AG10803 (cell line): ENCODE results near the gene SH3BP2.

Experiments
- DNase-seq: peaks from one replicate; pipeline ENCODE4 v3.0.0; 2010; ENCODE audit warnings: low read depth
- H3K4me3 ChIP-seq: 2 replicates; pipeline ENCODE4 v1.5.1; 2011; ENCODE audit warnings: mild to moderate bottlenecking, low read length, control low read depth
- CTCF ChIP-seq: conservative IDR thresholded peaks from 2 replicates; pipeline ENCODE4 v1.5.1; 2011; ENCODE audit warnings: mild to moderate bottlenecking, low read length, control low read depth, inconsistent platforms

The SH3BP2 gene

GRCh38 chr4:2819244-2820215 lies 26.6 kb downstream of the SH3BP2 start:
- no peak overlapping the region for H3K4me3 ChIP-seq
- DNase-seq = no peak
- no peak for TF ChIP-seq CTCF

- H3K4me3 ChIP-seq = no peak overlapping the region
- no peak for TF ChIP-seq CTCF
- no peak for DNase-seq
Observed at GRCh38 chr4:2820216-2820982, 27.5 kb downstream of the SH3BP2 start.

- H3K4me3 ChIP-seq = no peak overlapping the region
- no peak for DNase-seq
- TF ChIP-seq CTCF = no peak
Observed at GRCh38 chr4:2822461-2823300, 29.8 kb downstream of the SH3BP2 start.

GRCh38 chr4:2823301-2823670 lies 30.4 kb downstream of the SH3BP2 start:
- no peak for TF ChIP-seq CTCF
- no peak overlapping the region for H3K4me3 ChIP-seq
- no peak for DNase-seq

GRCh38 chr4:2823671-2824328 lies 30.9 kb downstream of the SH3BP2 start:
- DNase-seq = no peak
- no peak overlapping the region for H3K4me3 ChIP-seq
- TF ChIP-seq CTCF = no peak

GRCh38 chr4:2824329-2824835 lies 31.5 kb downstream of the SH3BP2 start:
- no peak for TF ChIP-seq CTCF
- DNase-seq = no peak
- H3K4me3 ChIP-seq = no peak overlapping the region
